ENCODE data around the gene BABAM1. TPM values are rescaled to one million over a fixed set of nuclear protein-coding genes. Genes with fewer than 3 reads are reported as not detected.
A peak's percentile ranks its signal among the peaks of the same experiment; 100 is the strongest.

The BABAM1 gene
- total and polyA plus RNA-seq, 12 donors = 68.5 to 162 (median 81.2) TPM

DNA sequence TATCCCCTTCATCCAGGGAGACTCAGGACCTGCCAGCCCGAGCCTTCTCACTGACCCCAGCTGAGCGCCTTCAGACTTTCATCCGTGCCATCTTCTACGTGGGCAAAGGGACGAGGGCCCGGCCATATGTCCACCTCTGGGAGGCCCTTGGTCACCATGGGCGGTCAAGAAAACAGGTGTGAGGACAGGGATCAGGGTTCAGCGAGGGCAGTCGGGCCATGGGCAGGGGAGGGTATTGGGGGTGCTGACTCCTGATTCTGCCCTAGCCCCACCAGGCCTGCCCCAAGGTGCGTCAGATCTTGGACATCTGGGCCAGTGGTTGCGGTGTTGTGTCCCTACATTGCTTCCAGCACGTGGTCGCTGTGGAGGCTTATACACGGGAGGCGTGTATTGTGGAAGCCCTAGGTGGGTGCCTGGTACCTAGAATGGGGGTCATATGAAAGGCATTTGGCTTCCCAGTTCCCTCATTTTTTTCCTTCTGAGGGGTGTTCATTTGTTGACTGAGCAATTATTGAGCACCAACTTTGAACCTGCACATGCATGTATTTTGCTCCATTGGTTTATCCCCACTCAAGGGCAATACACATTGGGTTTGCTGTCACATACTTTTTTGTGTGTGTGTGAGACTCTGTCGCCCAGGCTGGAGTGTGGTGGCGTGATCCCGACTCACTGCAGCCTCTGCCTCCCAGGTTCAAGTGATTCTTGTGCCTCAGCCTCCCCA, 18.3 kb downstream of the BABAM1 start:
- Histone ChIP-seq H3K4me1 (replicated peaks in 1 of 2) (peaks cover 10 to 22% of the 10 kb centered on the region in 2 donors), H3K27me3 (peaks cover 6% of the 10 kb centered on the region), H3K36me3 (replicated peaks in 1 of 2) (no peaks in the 10 kb centered on the region), H3K4me3 (no peak overlapping the region), H3K27ac (no peak overlapping the region), H3K9me3 (replicated peaks in 1 of 3) (no peaks in the 10 kb centered on the region)
- no peak for DNase-seq
- intact Hi-C loops (cut with DNase I) = loop anchor here (10.0 kb wide), 2 partner anchors 81 to 511 kb away; no protein-coding TSS in a partner anchor
- TF ChIP-seq CTCF (IDR thresholded peaks at IDR 0.05) (no peak), POLR2A (IDR thresholded peaks at IDR 0.05) (no peak)
- 88 to 91% (median 89%) methylated on average over 14 to 18 of the region's 18 CpGs for WGBS, 4 donors

- Histone ChIP-seq H3K4me1 (replicated peaks in 1 of 2) (peaks cover 10 to 21% of the 10 kb centered on the region in 2 donors), H3K27me3 (peaks cover 4% of the 10 kb centered on the region), H3K36me3 (replicated peaks in 1 of 2) (no peaks in the 10 kb centered on the region), H3K4me3 (no peak overlapping the region), H3K9me3 (replicated peaks in 1 of 3) (no peaks in the 10 kb centered on the region), H3K27ac (no peak overlapping the region)
- DNase-seq = no peak
- intact Hi-C loops (cut with DNase I) = loop anchor here (10.0 kb wide), 2 partner anchors 81 to 511 kb away; no protein-coding TSS in a partner anchor
- 87 to 91% (median 90%) methylated on average over 3 to 11 of the region's 11 CpGs for WGBS, 4 donors
- TF ChIP-seq CTCF (IDR thresholded peaks at IDR 0.05) (no peak), POLR2A (IDR thresholded peaks at IDR 0.05) (no peak)
Measured at GRCh38 chr19:17286263-17286662, 19.0 kb downstream of the BABAM1 start.

- no peaks in the 10 kb centered on the region for H3K36me3 ChIP-seq (replicated peaks in 1 of 2)
- TF ChIP-seq CTCF (IDR thresholded peaks at IDR 0.05) (no peak), POLR2A (IDR thresholded peaks at IDR 0.05) (no peak)
- WGBS, 4 donors = 79 to 90% (median 82%) methylated on average over 9 of the region's 9 CpGs
- H3K27me3 ChIP-seq = no peaks in the 10 kb centered on the region
- H3K4me3 ChIP-seq = no peak overlapping the region
- H3K27ac ChIP-seq = no peak overlapping the region
- no peaks in the 10 kb centered on the region for H3K9me3 ChIP-seq (replicated peaks in 1 of 3)
- H3K4me1 ChIP-seq (replicated peaks in 1 of 2) = peaks cover 9 to 16% of the 10 kb centered on the region in 2 donors
- intact Hi-C loops (cut with DNase I) = loop anchor here (10.0 kb wide), 2 partner anchors 82 to 512 kb away; no protein-coding TSS in a partner anchor
- DNase-seq = no peak
Measured at GRCh38 chr19:17286752-17287151, 19.5 kb downstream of the BABAM1 start.

DNA sequence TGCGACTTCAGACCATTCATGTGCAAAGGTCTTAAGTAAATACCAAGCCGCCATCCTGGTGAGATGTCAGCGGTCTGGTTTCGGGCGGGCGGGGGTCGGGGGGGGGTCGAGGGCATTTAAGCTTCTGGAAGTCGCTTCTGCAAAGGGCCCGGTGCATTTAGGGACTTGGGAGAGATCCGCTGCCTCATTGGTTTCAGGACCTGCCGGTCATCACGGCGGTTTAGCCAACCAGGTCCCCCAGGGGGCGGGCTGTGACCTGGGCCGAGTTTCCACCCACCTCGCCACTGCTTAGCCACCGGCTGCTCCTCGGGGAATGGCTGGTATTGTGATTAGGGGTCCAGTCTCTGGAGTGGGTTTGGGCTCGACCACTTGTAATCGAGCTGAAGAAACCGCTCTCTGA, 22.2 kb downstream of the BABAM1 start:
- Histone ChIP-seq H3K27ac (no peak overlapping the region), H3K27me3 (no peaks in the 10 kb centered on the region), H3K9me3 (replicated peaks in 1 of 3) (no peaks in the 10 kb centered on the region), H3K36me3 (replicated peaks in 1 of 2) (peaks cover 0 to 5% of the 10 kb centered on the region in 2 donors), H3K4me1 (replicated peaks in 1 of 2) (peaks cover 0 to 16% of the 10 kb centered on the region in 2 donors), H3K4me3 (no peak overlapping the region)
- DNase-seq = peak; percentile 61 to 88 (median 85)
- intact Hi-C loops (cut with DNase I) = loop anchor here (10.0 kb wide), 2 partner anchors 85 to 515 kb away; no protein-coding TSS in a partner anchor
- WGBS, 4 donors = 4 to 13% (median 11%) methylated on average over 13 to 22 of the region's 22 CpGs
- TF ChIP-seq CTCF (IDR thresholded peaks at IDR 0.05) (peak in 1 of 6 experiments; percentile 14), POLR2A (IDR thresholded peaks at IDR 0.05) (no peak)
